ENCODE data around the gene UROS.

Gene UROS

GRCh38 chr10:125822878-125823662, at the start of gene UROS, which contains the start of gene BCCIP:
TSS of gene UROS (minus strand) at chr10:125823258. CDS start at chr10:125816499, 6,759 bp downstream.
TSS of gene BCCIP (plus strand) at chr10:125823546. CDS start at chr10:125823558, 12 bp downstream.
- DNase-seq: peak; percentile 87

GRCh38 chr10:125871338-125871737, 48.3 kb upstream of the UROS start:
- DNase-seq: no peak

- peak; percentile 42 for DNase-seq
These were observed 45.4 kb upstream of the UROS start for GRCh38 chr10:125868372-125868975.

GRCh38 chr10:125866421-125867029, 43.5 kb upstream of the UROS start:
- DNase-seq: no peak

GRCh38 chr10:125865120-125865519, 42.1 kb upstream of the UROS start:
- no peak for DNase-seq

GRCh38 chr10:125859128-125859817, 36.2 kb upstream of the UROS start:
- no peak for DNase-seq

- no peak for DNase-seq
These were observed 34.2 kb upstream of the UROS start for GRCh38 chr10:125857185-125857760.

- no peak for DNase-seq
These were observed 29.4 kb upstream of the UROS start for GRCh38 chr10:125852487-125852886.

- no peak for DNase-seq
These were observed 28.0 kb upstream of the UROS start for GRCh38 chr10:125850766-125851731.

- DNase-seq: no peak
These were observed 26.4 kb upstream of the UROS start for GRCh38 chr10:125849448-125849847.

- DNase-seq: no peak
These were observed 25.8 kb upstream of the UROS start for GRCh38 chr10:125848857-125849256.

GRCh38 chr10:125848371-125848770, 25.3 kb upstream of the UROS start:
- DNase-seq: no peak

GRCh38 chr10:125846894-125847293, 23.8 kb upstream of the UROS start:
- no peak for DNase-seq

GRCh38 chr10:125845617-125846016, 22.6 kb upstream of the UROS start:
- no peak for DNase-seq

- DNase-seq: no peak
These were observed 21.7 kb upstream of the UROS start for GRCh38 chr10:125844751-125845221.

- DNase-seq: no peak
These were observed 20.7 kb upstream of the UROS start for GRCh38 chr10:125843603-125844329.

GRCh38 chr10:125840955-125841354, 17.9 kb upstream of the UROS start:
- peak; percentile 6 for DNase-seq

- DNase-seq: no peak
These were observed 17.3 kb upstream of the UROS start for GRCh38 chr10:125840406-125840805.

GRCh38 chr10:125838802-125839575, 15.9 kb upstream of the UROS start:
- DNase-seq: no peak

- DNase-seq: no peak
These were observed 13.7 kb upstream of the UROS start for GRCh38 chr10:125836746-125837145.

All from fibroblast of skin of right quadriceps (primary cell).